GM18498 (cell line): ENCODE results near the gene XXYLT1.

Experiments
- ATAC-seq: cut with Tn5 transposase; IDR thresholded peaks from one replicate; pipeline ENCODE4 v1.9.1; 2021; ENCODE audit warnings: mild to moderate bottlenecking, moderate library complexity; ENCODE audit not compliant: unreplicated experiment

The XXYLT1 gene

GRCh38 chr3:195035345-195036202 lies 235.4 kb downstream of the XXYLT1 start:
- ATAC-seq: no peak

- ATAC-seq: no peak
Observed at GRCh38 chr3:195034541-195034940, 236.4 kb downstream of the XXYLT1 start.

- ATAC-seq: no peak
Observed at GRCh38 chr3:195034101-195034500, 236.9 kb downstream of the XXYLT1 start.

DNA sequence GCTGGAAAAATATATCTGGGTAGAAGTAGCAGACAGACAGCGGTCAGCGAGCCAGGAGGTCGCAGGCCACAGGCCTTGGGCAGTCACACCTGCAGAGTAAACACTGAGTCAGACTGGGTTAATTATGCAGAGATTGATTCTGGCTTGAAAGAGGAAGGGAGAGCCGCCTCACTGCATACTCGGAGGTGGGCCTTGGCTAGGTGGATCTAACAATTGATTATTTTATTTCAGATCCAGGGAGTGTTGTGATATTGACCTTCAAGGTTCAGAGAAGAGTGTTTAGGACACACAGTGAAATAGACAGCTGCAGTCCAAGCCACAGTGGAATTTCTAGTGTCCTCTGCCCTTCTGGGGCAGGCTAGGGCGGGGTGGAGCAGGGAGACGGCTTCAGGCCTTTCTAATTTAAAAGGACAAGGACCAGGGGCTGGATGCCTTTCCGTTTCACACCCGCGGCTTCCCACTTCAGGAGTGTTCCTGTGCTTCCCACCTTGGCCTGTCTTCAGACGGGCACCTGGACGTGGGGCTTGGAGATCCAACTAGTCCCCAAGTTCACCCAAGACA lies 237.3 kb downstream of the XXYLT1 start:
- ATAC-seq: no peak

GRCh38 chr3:195032955-195033354 lies 238.0 kb downstream of the XXYLT1 start:
- no peak for ATAC-seq

DNA sequence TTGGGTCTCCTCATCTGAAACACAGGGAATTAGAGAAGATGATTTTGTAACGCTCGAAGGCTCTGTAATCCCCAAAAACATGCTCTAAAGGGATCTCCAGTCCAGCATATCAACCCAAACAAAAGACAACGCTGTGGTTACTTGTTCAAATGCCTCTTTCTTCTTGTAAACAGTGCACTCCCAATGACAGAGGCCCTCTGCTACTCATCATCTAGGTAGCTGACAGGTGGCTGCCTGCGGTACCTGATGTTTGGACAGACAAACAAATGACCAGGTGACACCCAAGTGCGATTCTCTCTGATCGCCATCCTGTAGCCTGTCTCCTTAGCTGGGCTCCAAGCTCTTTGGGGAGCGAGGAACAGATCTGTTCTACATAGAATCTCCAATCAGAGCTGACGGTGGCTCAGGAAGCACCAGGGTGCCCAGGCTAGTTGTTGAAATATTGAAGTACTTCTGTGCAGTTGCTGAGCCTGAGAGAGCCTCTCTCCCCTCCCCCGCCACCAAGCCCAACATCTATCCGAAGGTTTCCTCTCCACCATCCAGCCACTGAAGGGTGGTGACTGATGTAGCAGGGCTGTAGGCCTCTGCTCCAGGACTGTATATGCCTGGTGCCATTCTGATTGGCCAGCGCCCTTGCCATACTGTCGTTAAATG lies 238.7 kb downstream of the XXYLT1 start:
- no peak for ATAC-seq

DNA sequence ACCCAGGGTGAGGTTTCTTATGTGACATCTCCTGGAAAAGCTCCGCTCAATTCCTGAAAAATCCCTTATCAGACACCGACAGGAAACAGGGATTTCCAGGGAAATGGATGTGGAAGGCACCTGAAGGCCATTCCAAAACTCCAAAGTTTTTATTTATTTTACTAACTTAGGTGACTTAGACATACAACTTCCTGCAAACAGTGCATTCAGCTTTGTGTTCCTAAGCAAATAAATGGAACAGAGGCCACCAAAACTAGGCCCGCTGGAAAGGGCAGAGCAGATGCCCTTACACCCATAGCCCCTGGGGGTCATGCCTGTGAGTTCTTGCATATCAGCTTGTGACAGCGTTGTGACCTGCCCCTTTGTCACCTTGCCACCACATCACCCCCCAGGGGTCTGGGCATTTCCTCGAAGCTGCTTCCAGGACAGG lies 239.4 kb downstream of the XXYLT1 start:
- ATAC-seq: no peak

- ATAC-seq: no peak
Observed at GRCh38 chr3:195030791-195031321, 240.1 kb downstream of the XXYLT1 start.

GRCh38 chr3:195028877-195029606 lies 241.9 kb downstream of the XXYLT1 start:
- ATAC-seq: no peak

- ATAC-seq: no peak
Observed at GRCh38 chr3:195025884-195026200, 245.1 kb downstream of the XXYLT1 start.

- no peak for ATAC-seq
Observed at GRCh38 chr3:195025056-195025883, 245.7 kb downstream of the XXYLT1 start.

DNA sequence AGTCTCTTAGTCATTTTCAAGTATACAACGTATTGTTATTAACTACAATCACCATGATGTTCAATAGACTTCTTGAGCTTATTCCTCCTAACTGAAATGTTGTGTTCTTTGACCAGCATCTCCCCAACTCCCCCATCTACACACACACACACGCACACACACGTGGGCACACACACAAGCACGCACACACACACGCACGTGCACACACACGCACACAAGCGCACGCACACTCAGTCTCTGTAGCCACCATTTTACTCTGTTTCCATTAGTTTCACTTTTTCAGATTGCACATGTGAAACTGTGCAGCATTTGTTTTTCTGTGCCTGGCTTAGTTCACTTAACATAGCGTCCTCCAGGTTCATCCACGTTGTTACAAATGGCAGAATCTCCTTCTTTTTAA lies 247.0 kb downstream of the XXYLT1 start:
- ATAC-seq: no peak

GRCh38 chr3:195023576-195023975 lies 247.4 kb downstream of the XXYLT1 start:
- no peak for ATAC-seq

DNA sequence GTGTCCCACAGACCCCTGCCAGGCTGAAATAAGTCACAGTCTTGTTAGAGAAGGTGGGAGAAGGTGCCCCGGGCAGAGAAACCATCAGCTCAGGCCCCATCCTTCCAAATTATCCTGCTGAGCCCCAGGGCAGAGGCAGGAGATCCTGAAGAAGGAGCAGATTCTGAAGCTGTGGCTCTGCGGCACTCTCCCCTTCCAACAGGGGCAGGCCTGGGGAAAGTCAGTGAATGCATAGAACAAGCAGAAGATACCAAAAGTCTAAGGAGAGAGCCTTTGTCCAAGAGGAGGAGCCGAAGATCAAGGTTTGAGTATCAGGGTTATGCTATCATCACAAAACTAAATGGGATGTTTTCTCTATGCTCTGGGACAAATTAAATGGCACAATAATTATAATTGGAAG lies 249.3 kb downstream of the XXYLT1 start:
- ATAC-seq: no peak

GRCh38 chr3:195020921-195021320 lies 250.0 kb downstream of the XXYLT1 start:
- ATAC-seq: no peak

- no peak for ATAC-seq
Observed at GRCh38 chr3:195020185-195020584, 250.8 kb downstream of the XXYLT1 start.

GRCh38 chr3:195019335-195019734 lies 251.6 kb downstream of the XXYLT1 start:
- no peak for ATAC-seq
